Ovary (tissue), 9 donors: ENCODE data around the gene PIGL. TPM values are rescaled to one million over a fixed set of nuclear protein-coding genes. Genes with fewer than 3 reads are reported as not detected.

Source experiments
- DNase-seq, 5 donors: peaks; one replicate each; pipeline ENCODE4 v3.0.0-alpha.2; 2019 to 2020
- H3K27ac ChIP-seq, 2 donors: fragments of 200-600 bp; one replicate each; pipeline versions ENCODE4 v1.5.1 to v1.8.0; 2019 to 2022
- H3K27me3 ChIP-seq: fragments of 200-600 bp; one replicate; pipeline ENCODE4 v1.8.0; 2022
- H3K36me3 ChIP-seq: fragments of 200-600 bp; sonication (generic); one replicate; pipeline ENCODE4 v1.5.1; 2019
- H3K4me1 ChIP-seq: one replicate; pipeline ENCODE4 v1.8.1; 2013; ENCODE audit warnings: mild to moderate bottlenecking, moderate library complexity; ENCODE audit not compliant: insufficient read depth
- H3K4me3 ChIP-seq: fragments of 200-600 bp; sonication (generic); one replicate; pipeline ENCODE4 v1.5.1; 2017
- H3K9me3 ChIP-seq, 2 donors: fragments of 200-600 bp in 1 of 2; sonication (generic) in 1 of 2; one replicate each; pipeline versions ENCODE4 v1.5.1 to v1.8.1; 2013 to 2019; ENCODE audit warnings: mild to moderate bottlenecking in 1 of 2, moderate library complexity in 1 of 2
- EP300 ChIP-seq: sonication (generic); formaldehyde crosslinking; IDR thresholded peaks from one replicate; pipeline ENCODE4 v1.6.1; 2017; ENCODE audit warnings: antibody characterized with exemption
- POLR2A ChIP-seq: fragments of 450-650 bp; IDR thresholded peaks from one replicate; pipeline ENCODE4 v1.6.1; 2017; ENCODE audit warnings: antibody characterized with exemption, mild to moderate bottlenecking, moderate library complexity
- WGBS, 3 donors: extraction: QIAGEN DNeasy Blood & Tissue Kit in 1 of 3; methylation state at CpG; one replicate each; pipeline versions ENCODE4 v1.1.5 to v1.1.7; 2013 to 2017; 5-methylcytosine and 5-hydroxymethylcytosine counted together
- intact Hi-C, 4 donors: fragments of 100-400 bp; cut with DNase I; formaldehyde crosslinking; loops; one replicate each; pipeline versions ENCODE4 v1.11.0 to v1.15.1; 2022 to 2023
- polyA plus RNA-seq, 2 donors: library from polyadenylated mRNA; stranded (reverse); fragments of 200-250 nt in 1 of 2; fragments of 350-450 nt in 1 of 2; fragmentation: Illumina TruSeq in 1 of 2; extraction: RNeasy Lipid Tissue Mini Kit (QIAGEN cat#74804) in 1 of 2; gene quantifications; one replicate each; pipeline ENCODE4 v1.2.3, GENCODE V29; 2013 to 2014
- total RNA-seq, 7 donors: library from RNA; depleted of rRNA in 2 of 7; stranded (reverse); fragments of >200 nt in 2 of 7; fragmentation: NEBNext Ultra II Directional in 3 of 7; extraction: Animal tissue kit (Norgen Biotek cat#: 25700) in 3 of 7; gene quantifications; one replicate each; pipeline versions ENCODE4 v1.1.0 to v1.2.4, GENCODE V29; 2016 to 2023
- TF ChIP-seq, protein P1 (sequence below), 3 donors: fragments of 450-650 bp in 2 of 3; fragments of 200-600 bp in 1 of 3; IDR thresholded peaks; one replicate each; pipeline versions ENCODE4 v1.5.1 to v1.8.0; 2016 to 2022; ENCODE audit warnings: antibody characterized with exemption in 3 of 3, mild to moderate bottlenecking in 1 of 3
- donor health status: DM: no; HTN: no; CAD: no; lungs with moderate emphysema.
- donor health status: DM: no; HTN: no; CAD: no.
- donor health status: Bipolar disorder and iron deficiency.
- donor health status: DM: yes; HTN: yes; CAD: no.
- donor health status: DM: no; HTN: no; CAD: no.
- donor health status: DM: yes; HTN: yes; CAD: no.

Gene PIGL
- total and polyA plus RNA-seq, 9 donors, result 16.1 to 45.2 (median 34.8) TPM

DNA sequence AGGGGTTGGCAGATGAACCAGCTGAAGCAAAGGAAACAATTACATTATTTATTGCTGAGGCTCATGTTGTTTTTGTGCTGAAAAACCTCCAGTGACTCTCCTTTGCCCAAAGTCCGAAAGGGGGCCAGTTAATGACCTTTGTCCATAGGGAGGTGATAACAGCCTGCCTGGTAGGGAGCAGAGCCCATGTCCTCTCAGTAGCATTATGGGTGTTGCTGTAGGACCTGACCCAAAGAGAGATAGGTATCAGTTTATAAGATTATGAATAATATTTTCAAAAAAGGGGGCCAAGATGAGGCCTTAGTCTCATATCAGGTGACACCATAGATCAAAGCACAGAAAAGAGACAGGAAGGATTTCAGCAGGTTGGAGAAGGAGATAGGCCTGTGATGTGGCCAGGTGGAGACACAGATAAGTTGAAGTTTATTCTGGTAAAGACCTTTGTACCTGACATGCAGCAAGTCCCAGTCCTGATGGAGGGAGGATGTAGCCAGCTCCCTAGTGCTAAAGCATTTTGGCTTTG lies 81.2 kb downstream of the PIGL start:
- Histone ChIP-seq H3K27ac (no peak overlapping the region), H3K4me3 (no peak overlapping the region), H3K36me3 (no peaks in the 10 kb centered on the region), H3K27me3 (no peaks in the 10 kb centered on the region), H3K4me1 (peaks cover 5% of the 10 kb centered on the region), H3K9me3 (no peaks in the 10 kb centered on the region)
- no peak for TF ChIP-seq POLR2A
- TF ChIP-seq, protein P1, sequence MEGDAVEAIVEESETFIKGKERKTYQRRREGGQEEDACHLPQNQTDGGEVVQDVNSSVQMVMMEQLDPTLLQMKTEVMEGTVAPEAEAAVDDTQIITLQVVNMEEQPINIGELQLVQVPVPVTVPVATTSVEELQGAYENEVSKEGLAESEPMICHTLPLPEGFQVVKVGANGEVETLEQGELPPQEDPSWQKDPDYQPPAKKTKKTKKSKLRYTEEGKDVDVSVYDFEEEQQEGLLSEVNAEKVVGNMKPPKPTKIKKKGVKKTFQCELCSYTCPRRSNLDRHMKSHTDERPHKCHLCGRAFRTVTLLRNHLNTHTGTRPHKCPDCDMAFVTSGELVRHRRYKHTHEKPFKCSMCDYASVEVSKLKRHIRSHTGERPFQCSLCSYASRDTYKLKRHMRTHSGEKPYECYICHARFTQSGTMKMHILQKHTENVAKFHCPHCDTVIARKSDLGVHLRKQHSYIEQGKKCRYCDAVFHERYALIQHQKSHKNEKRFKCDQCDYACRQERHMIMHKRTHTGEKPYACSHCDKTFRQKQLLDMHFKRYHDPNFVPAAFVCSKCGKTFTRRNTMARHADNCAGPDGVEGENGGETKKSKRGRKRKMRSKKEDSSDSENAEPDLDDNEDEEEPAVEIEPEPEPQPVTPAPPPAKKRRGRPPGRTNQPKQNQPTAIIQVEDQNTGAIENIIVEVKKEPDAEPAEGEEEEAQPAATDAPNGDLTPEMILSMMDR (IDR thresholded peaks at IDR 0.05), result no peak
- TF ChIP-seq EP300, result no peak
- DNase-seq, result no peak
- intact Hi-C loops, result no loop called here
- WGBS, 3 donors, result 89 to 97% (median 96%) methylated on average over 1 of the region's 1 CpG

DNA sequence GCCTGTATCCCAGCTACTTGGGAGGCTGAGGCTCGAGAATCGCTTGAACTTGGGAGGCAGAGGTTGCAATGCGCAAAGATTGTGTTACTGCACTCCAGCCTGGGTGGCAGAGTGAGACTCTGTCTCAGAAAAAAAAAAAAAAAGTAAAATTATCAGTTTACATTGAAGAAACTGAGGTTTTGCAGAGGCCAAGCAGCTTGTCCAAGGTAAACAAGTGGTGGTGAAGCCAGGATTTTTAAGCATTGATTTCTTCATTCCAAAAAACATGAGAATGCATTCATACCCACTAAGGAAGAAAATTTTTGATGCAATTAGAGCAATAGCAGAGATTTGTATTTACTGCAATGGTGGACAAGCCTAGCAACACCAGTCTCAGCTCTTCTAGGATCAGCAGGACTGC lies 83.5 kb downstream of the PIGL start:
- H3K9me3 ChIP-seq, result no peaks in the 10 kb centered on the region
- no peaks in the 10 kb centered on the region for H3K36me3 ChIP-seq
- 86 to 87% (median 87%) methylated on average over 3 of the region's 3 CpGs for WGBS, 3 donors
- DNase-seq, result no peak
- no peak overlapping the region for H3K4me3 ChIP-seq
- TF ChIP-seq POLR2A (no peak), EP300 (no peak)
- TF ChIP-seq, protein P1 (IDR thresholded peaks at IDR 0.05), result no peak
- intact Hi-C loops, result no loop called here
- peaks cover 5% of the 10 kb centered on the region for H3K4me1 ChIP-seq
- H3K27ac ChIP-seq, result no peak overlapping the region
- H3K27me3 ChIP-seq, result no peaks in the 10 kb centered on the region

DNA sequence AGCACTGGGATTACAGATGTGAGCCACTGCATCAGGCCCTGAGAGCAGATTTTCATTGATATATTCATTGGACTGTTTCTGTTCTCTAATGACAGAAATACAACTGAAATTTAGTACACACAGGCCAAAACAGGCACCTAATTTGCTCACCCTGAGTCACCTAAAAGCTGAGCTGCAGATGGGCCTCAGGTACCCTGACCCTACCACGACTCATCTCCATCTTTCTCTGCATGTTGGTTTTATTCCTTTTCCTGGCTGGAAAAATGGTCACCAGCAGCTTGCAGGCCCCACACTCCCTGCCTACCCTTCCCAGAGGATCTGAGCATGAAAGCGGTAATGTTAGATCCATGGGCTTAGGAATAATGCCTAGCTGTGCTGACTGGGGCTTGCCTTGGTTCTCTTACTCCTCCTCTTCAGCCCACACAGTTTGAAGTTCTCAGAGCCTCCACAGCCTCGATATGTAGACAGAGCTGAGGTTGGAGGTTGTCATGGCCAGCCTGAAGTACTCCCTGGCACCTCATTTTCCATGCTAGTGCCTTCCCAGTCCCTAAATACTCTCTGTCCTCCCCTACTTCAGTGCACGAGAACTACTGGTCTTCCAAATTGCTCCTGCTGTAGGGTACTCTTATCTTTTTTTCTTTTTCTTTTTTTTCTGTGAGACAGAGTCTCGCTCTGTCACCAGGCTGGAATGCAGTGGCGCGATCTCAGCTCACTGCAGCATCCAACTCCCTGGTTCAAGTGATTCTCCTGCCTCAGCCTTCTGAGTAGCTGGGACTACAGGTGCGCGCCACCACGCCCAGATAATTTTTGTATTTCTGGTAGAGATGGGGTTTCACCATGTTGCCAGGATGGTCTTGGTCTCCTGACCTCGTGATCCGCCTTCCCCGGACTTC lies 85.2 kb downstream of the PIGL start:
- intact Hi-C loops, result no loop called here
- TF ChIP-seq, protein P1 (IDR thresholded peaks at IDR 0.05), result no peak
- TF ChIP-seq EP300 (no peak), POLR2A (no peak)
- H3K36me3 ChIP-seq, result no peaks in the 10 kb centered on the region

DNA sequence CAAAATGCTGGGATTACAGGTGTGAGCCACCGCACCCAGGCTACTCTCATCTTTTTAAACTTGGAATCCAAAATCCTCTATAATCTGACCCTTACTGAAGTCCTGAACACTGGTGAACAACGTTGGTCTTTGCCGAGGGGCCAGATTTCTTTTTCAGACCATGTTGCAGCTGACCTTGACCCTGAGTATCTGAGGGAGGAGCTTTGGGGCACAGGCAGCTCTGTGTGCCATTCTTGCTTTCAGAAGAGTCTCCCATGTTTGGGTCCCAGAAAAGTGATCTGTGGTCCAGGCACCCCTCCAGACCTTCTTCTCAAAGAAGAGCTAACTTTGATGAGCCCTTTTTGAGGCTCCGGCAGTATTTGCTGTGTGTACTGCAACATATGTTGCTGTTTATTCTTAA lies 85.8 kb downstream of the PIGL start:
- H3K36me3 ChIP-seq, result no peaks in the 10 kb centered on the region
- intact Hi-C loops, result no loop called here
- H3K27me3 ChIP-seq, result no peaks in the 10 kb centered on the region
- no peak for DNase-seq
- H3K9me3 ChIP-seq, result no peaks in the 10 kb centered on the region
- peaks cover 5% of the 10 kb centered on the region for H3K4me1 ChIP-seq
- whole genome bisulfite sequencing, 3 donors, result 43 to 58% (median 55%) methylated on average over 4 of the region's 4 CpGs
- H3K27ac ChIP-seq, result no peak overlapping the region
- no peak overlapping the region for H3K4me3 ChIP-seq
- TF ChIP-seq, protein P1 (IDR thresholded peaks at IDR 0.05), result no peak
- no peak for TF ChIP-seq POLR2A
- TF ChIP-seq EP300, result no peak

More for the DNA sequence above, 85.2 kb downstream of the PIGL start:
- Histone ChIP-seq H3K27ac (no peak overlapping the region), H3K4me3 (no peak overlapping the region), H3K9me3 (no peaks in the 10 kb centered on the region), H3K27me3 (no peaks in the 10 kb centered on the region), H3K4me1 (peaks cover 5% of the 10 kb centered on the region)
- peak in 1 of 5 donors; percentile 18 for DNase-seq
- 89 to 93% (median 91%) methylated on average over 13 of the region's 13 CpGs for WGBS, 3 donors
